Chondrocyte (in vitro differentiated cells): ENCODE results near the gene SCUBE1. TPM values are rescaled to one million over a fixed set of nuclear protein-coding genes. Genes with fewer than 3 reads are reported as not detected.

Experiments
- DNase-seq: peaks from one replicate; pipeline ENCODE4 v3.0.0; 2021; ENCODE audit warnings: mixed read lengths, low spot score
- H3K27ac Mint-ChIP-seq: one replicate; pipeline ENCODE4 v1.8.0; 2021; ENCODE audit warnings: mild to moderate bottlenecking, moderate library complexity, mixed read lengths; ENCODE audit not compliant: unreplicated experiment
- H3K27me3 Mint-ChIP-seq: 2 replicates; pipeline ENCODE4 v1.8.0; 2021; ENCODE audit warnings: low read depth, mixed read lengths
- H3K36me3 Mint-ChIP-seq: 2 replicates; pipeline ENCODE4 v1.8.0; 2021; ENCODE audit warnings: low read depth, mixed read lengths
- H3K4me1 Mint-ChIP-seq: 2 replicates; pipeline ENCODE4 v1.8.0; 2021; ENCODE audit warnings: low read depth, mild to moderate bottlenecking, mixed read lengths
- H3K4me3 Mint-ChIP-seq: one replicate; pipeline ENCODE4 v1.8.0; 2021; ENCODE audit warnings: mild to moderate bottlenecking, moderate library complexity, mixed read lengths; ENCODE audit not compliant: unreplicated experiment
- H3K9me3 Mint-ChIP-seq: 2 replicates; pipeline ENCODE4 v1.8.0; 2021; ENCODE audit warnings: low read depth, mixed read lengths
- CTCF ChIP-seq: fragments of 200-600 bp; sonication (generic); IDR thresholded peaks from 2 replicates; pipeline ENCODE4 v1.5.0; 2021; ENCODE audit warnings: antibody characterized with exemption, mild to moderate bottlenecking, moderate library complexity
- total RNA-seq: library from RNA; stranded (reverse); gene quantifications from 3 replicates; pipeline ENCODE4 v1.2.1, GENCODE V29; 2021

The SCUBE1 gene
- total RNA-seq, 1 donor from 2014 or later: 3.2 TPM

GRCh38 chr22:43220625-43221380 lies 122.4 kb downstream of the SCUBE1 start:
- Mint-ChIP-seq H3K27me3 (peaks cover 4% of the 10 kb centered on the region), H3K4me3 (no peak overlapping the region), H3K4me1 (no peaks in the 10 kb centered on the region), H3K9me3 (no peaks in the 10 kb centered on the region), H3K36me3 (no peaks in the 10 kb centered on the region), H3K27ac (no peak overlapping the region)
- no peak for TF ChIP-seq CTCF
- no peak for DNase-seq

GRCh38 chr22:43218786-43219185 lies 124.4 kb downstream of the SCUBE1 start:
- no peak for DNase-seq
- no peaks in the 10 kb centered on the region for H3K4me1 Mint-ChIP-seq
- no peak overlapping the region for H3K4me3 Mint-ChIP-seq
- no peaks in the 10 kb centered on the region for H3K9me3 Mint-ChIP-seq
- no peak overlapping the region for H3K27ac Mint-ChIP-seq
- peaks cover 8% of the 10 kb centered on the region for H3K27me3 Mint-ChIP-seq
- H3K36me3 Mint-ChIP-seq: peaks cover 4% of the 10 kb centered on the region
- TF ChIP-seq CTCF: no peak

- peaks cover 8% of the 10 kb centered on the region for H3K27me3 Mint-ChIP-seq
- DNase-seq: no peak
- H3K27ac Mint-ChIP-seq: no peak overlapping the region
- TF ChIP-seq CTCF: no peak
- H3K4me3 Mint-ChIP-seq: no peak overlapping the region
- no peaks in the 10 kb centered on the region for H3K9me3 Mint-ChIP-seq
- H3K4me1 Mint-ChIP-seq: no peaks in the 10 kb centered on the region
- H3K36me3 Mint-ChIP-seq: peaks cover 4% of the 10 kb centered on the region
Observed at GRCh38 chr22:43217285-43218030, 125.7 kb downstream of the SCUBE1 start.

- Mint-ChIP-seq H3K27ac (no peak overlapping the region), H3K36me3 (peaks cover 4% of the 10 kb centered on the region), H3K27me3 (peaks cover 8% of the 10 kb centered on the region), H3K4me1 (no peaks in the 10 kb centered on the region), H3K4me3 (no peak overlapping the region), H3K9me3 (no peaks in the 10 kb centered on the region)
- no peak for DNase-seq
- TF ChIP-seq CTCF: no peak
Observed at GRCh38 chr22:43216738-43217137, 126.4 kb downstream of the SCUBE1 start.

GRCh38 chr22:43213962-43214361 lies 129.2 kb downstream of the SCUBE1 start:
- Mint-ChIP-seq H3K36me3 (peaks cover 4% of the 10 kb centered on the region), H3K27ac (no peak overlapping the region), H3K9me3 (no peaks in the 10 kb centered on the region), H3K4me3 (no peak overlapping the region), H3K27me3 (peaks cover 8% of the 10 kb centered on the region), H3K4me1 (no peaks in the 10 kb centered on the region)
- no peak for DNase-seq
- no peak for TF ChIP-seq CTCF
